NCI-H345 treated with DMSO at 0.1 percent for 48 hours (cell line): ENCODE data around the gene KRT81.

Experiments
- DNase-seq: peaks from one replicate; lab custom pipeline; 2025; ENCODE audit not compliant: unreplicated experiment; lab: John Stamatoyannopoulos, UW

KRT81 gene

DNA sequence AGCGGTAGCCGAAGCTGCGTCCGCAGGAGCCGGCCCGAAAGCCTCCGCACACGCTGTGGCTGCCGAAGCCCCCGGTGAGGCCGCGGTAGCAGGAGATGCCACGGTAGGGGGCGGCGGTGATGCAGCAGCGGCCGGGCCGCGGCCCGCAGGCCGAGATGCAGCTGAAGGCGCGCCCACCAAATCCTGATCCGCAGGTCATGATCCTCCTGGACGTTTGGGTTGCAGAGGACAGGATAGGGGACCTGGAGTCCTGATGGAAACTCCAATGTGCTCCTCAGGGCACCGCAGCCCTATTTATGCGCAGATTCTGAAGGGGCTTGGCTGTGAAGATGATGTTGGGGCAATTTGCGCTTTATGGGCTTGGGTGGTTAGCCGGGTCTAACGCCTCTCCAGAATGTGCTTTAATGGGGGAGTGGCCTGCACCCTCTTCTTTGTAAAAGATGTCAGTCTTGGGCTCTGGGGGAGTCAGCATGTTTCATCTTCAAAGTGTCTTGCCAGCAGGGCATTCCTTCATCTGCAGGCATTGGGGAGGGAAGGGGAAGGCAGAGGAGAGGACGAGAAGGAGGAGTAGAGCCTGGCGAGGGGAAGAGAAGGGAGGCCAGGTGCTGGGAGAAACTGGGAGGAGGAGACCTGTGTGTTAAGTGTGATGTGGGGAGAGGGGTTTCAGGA lies at the start of gene KRT81:
KRT81 (minus strand) TSS at position 268 of the 669 bp plus-strand sequence; CDS start at position 199, 69 bp downstream.
- no peak for DNase-seq

DNA sequence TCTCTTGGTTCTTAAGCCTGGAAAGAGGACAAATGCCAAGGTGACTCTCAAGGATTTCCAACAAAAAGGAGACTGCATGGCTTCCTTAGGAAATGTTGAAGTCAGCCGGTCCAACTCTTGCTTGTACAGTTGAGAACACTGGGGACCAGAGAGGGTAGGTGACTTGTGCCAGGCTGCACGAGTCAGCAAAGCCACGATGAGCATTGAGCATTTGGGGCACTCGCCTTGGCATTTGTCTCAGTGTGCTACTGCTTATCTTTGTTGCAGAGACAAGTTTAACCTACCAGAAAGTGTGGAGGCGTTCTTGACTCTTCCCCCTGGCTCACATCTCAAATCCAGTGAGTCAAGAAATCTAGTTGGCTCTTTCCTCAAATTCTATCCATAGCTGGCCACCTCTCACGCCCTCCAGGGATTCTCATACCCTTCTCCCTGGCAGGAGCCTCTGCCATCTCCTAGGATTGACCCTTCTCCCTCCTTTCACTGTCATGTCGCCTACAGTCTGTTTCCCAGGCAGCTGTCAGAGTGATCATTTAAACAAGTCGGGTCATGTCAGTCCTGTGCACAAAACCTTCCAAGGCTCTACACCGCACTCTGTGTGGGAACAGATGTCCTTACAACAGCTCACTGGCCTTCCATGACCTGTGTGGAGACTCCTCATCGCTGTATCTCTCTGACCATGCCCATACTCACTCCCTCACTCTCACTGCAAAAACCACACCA lies 47.1 kb upstream of the KRT81 start:
- DNase-seq, result no peak

DNA sequence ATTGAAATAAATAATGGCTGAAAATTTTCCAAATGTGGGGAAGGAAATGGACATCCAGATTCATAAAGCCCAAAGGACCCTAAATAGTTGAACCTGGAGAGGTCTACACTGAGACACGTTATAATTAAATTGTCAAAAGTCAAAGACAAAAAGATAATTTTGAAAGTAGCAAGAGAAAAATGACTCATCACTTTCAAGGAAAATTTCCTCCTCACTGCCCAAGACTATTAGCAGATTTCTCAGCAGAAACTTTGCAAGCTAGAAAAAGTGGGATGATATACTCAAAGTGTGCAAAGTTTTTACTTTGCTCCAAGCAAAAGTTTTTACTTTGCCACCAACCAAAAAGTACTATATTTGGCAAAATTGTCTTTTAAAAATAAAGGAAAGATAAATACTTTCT lies 45.7 kb upstream of the KRT81 start:
- DNase-seq, result no peak

DNA sequence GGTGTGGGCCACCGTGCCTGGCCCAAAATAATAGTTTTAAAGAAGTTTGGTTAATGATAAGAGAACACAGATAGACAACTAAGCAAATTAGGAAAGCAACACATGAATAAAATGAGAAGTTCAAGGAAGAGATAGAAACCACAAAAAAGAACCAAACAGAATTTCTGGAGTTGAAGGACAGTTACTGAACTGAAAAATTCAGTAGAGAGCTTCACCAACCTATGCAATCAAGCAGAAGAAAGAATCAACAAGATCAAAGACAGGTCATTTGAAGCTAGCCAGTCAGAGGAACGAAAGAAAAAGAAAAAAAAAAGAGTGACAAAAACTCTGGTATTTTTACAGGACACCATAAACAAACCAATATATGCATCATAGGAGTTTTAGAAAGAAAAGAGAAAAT lies 45.3 kb upstream of the KRT81 start:
- no peak for DNase-seq

DNA sequence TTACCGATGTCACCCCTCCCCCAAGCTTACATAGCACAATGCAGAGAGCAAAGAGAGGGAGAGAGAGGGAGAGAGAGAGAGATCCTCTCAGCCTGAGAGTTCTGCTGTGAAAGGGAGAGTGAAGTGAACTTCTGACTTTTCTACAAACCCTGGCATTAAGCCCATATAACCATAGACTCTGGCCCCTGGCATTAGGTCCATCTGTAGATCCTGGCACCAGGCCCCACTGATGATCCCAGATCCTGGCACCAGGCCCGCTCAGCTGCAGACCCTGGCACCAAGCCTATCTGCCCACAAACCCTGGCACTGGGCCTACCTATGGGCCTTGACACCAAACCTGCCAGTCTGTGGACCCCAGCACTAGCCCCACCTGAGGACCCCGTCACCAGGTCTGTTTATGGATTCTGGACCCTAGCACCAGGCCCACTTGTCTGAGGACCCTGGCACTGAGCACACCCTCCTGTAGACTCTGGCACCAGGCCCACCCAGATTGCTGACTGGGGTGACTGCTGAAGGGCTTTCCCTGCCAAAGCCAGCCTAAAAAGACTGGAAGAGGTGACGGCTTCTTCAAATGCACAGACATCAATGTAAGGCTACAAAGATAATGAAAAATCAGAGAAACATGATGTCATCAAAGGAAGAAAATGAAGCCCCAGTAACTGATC lies 44.4 kb upstream of the KRT81 start:
- no peak for DNase-seq

DNA sequence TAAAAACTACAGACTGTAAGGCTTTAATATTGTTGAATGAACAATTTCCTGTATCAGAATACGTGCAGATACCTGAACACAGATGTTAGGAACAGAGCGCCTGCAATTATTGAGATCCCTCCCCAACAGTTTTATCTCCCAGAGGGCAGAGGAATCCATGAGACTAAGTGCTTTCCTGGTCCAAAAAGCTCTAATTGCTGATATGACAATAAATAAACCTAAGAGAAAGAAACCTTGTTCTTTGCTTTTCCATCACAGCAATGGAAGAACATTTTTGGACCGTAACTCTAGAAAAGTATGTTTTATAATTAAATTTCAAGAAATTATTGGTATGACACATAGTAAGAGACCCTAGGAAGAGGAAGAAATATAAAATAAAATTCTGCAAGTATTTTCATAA lies 42.9 kb upstream of the KRT81 start:
- DNase-seq, result no peak

DNA sequence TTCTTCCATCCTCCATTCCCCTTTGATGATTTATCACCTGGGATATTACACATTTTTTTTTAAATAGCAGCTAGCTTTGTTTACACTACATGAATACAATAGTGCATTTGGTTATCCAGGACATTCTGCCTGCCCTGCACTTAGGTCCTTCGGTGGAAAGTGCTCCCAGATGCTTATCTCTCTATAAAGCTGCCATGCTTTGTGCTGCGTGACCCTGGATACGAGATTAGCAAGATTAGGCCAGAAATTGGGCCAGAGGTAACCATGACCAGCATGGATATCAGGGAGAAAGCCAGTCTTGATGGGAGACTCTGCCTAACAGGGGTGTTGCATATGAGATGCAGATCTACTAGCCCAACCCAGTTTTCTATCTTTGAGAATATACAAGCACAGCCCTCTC lies 42.0 kb upstream of the KRT81 start:
- DNase-seq, result no peak

DNA sequence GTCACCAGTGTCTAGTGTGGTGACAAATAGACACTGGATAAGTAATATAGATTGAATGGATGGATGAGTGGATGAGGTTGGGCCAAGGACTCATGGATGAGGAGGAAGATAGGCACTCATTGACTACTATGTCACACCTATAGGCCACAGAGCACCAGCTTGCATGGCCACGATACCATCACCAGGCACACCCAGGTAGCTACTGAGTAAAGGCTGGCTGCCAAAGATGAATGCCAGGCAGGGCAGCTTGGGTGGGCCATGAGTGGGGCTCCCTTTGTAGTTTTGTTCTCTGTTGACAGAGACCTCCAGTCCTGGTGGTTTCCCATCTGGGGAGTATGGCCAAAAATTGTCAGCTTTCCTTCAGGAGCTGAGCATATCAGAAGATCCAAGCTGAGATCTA lies 41.0 kb upstream of the KRT81 start:
- no peak for DNase-seq

DNA sequence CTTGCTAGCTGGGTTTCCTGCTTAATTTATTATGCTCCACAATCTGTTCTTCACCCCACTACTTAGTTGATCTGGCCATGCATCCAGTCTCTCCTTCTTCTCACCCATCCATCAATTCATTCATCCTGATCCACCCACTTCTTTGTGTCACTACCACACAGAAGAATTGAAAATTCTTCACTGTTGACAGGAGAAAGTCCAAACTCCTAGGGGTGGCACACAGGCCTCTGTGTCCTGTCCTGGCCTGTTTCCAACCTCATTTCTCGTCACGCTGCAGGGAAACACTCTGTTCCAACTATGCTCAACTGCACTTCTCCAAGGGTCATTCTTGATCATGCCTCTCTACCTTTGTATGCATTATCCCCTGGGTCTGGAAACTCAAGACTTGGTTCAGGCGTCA lies 40.5 kb upstream of the KRT81 start:
- DNase-seq, result no peak

DNA sequence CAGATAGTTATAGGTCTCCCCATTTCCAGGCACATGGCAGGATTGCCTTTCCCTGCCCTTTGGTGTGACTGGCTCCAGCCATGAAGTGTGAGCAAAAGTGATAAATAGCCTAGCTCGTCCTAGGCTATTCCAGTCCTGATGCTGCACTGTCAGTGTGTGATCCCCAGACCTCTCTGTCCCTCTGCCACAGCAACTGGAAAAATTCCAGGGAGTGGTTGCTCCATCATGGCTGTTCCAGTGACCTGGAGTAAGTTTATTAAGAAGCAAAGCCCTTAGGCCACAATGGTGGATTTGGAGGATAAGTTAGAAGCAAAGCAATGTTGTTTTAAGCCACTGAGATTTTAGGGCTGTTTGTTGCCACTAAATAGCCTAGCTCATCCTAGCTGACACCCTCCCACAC lies 39.7 kb upstream of the KRT81 start:
- DNase-seq, result no peak

DNA sequence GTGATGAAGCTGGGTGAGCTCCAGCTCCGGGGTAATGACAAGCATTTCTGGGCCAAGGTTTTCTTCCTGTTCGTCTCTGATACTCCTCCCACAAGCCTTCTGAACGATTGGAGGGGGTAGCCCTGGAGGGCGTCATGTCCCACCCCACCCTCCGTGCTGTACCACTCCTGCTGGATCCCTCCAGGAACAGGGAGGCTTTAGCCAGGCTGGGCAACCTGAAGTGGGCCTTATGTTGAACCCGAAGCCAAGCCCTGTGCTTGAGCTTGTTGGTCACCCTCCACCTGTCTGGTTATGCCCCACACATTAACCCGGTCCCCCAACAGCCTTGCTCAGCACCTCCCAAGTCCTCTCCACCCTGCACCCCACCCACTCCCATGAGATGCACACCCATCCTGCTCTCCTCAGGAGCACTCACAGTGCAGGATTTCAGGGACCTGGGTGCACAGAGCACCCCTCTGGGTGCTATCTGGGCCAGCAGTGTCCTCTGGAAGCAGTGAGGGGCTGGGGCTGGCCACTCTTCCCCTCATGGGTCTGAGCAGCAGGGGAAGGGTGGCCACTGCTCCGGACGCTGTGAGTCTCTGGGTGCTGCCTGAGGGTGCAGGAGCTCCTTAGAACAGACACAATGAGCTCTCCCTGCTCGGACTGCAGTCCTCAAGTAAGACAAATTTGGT lies 36.6 kb upstream of the KRT81 start:
- DNase-seq, result no peak

DNA sequence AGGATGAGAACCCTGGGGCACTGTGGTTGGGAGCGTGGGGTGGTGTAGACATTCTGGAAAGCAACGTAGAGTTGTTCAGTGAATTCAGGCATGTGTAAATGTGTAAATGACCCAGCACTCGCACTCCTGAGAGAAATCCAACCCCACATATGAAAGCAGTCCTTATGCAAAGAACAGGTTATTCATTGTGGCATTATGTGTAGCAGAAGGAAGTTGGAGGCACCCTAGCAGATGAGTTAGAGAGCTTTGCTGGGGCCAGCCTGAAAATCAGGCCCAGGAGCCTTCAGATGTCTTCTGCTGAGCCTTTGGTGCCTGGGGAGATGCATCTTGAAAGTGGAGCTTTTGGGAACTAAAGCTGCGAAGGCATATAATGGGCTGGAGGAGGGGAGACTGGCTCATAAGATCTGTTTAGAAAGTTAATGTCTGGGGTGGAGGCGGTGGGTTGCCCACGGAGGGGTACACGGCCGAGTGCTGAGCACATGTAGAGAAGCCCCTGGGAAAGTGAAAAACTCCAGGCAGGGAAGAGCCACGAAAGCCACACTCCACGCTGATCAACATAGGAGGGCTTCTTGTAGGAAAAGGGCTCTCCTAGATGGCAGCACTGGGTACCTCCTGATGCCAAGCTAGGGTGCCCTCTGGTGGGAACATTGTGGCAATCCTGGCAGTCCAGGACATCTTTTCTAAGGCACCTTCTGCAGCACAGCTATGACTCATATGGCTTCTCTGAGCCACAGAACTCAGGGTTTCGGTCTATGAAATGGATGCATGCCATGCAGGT lies 35.9 kb upstream of the KRT81 start:
- peak; percentile 78 for DNase-seq

DNA sequence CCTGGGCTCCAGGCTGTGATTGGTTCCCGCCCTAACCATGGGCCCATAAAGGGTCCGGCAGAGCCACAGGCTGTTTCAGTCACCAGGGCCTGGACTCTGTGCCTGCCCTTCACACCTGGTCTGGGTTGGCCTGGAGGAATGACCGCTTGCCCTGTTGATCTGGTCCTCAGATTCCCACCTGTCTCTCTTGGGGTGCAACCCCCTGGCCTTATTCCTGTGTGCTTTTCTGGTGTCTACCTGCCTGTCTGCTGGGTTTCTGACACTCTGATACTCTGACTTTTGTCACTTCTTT lies 32.8 kb upstream of the KRT81 start:
- DNase-seq, result no peak

DNA sequence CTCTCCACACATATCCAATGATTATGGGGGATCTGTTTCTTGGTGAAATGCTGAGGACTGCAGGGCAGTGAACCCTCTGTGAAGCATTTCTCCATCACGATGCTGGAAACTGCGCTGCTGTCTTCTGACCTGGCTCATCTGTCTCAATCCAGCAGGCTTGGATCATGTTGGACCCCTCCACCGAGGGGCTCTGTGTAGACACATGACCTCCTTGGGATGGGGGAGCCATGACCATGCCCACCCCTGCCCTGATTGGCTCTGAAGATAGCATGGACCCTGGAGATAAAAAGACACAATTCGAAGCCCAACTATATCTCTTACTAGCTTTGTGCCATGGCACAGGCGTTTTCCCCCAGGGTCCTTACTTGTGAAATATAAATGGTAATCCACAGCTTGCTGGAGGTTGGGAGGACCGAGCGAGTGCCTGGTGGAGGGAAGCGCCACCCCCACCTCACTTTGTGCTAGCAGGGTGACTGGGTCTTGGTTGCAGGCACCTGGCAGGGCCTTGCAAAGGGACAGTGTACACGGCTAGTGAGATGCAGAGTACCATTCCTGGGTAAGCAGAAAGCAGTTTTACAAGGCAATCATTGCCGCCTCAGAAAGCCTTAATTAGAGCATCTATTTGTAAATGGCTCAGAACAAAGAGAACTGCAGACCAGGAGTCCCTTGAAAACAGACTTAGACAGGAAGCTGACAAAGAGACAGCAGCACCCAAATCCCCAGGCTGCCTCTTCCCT lies 32.2 kb upstream of the KRT81 start:
- DNase-seq, result no peak

DNA sequence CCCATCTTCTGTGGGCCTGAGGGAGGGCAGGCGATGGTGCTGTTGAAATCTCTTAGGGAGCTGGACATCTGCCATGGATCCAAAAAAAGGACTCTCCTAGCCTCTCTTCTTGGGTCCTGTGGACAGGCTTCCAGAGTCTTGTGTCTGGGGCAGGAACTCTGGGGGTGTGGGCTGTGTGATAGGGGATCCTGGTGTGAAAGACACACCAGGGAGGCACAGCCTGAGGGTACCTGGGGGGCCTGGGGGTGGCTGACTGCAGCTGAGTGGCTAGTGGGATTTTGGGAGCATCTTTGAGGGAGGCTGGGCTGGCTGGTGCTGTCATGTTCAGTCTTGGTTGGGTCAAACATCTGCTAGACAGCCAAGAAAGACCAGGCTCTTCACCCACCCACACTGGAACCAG lies 31.7 kb upstream of the KRT81 start:
- no peak for DNase-seq

DNA sequence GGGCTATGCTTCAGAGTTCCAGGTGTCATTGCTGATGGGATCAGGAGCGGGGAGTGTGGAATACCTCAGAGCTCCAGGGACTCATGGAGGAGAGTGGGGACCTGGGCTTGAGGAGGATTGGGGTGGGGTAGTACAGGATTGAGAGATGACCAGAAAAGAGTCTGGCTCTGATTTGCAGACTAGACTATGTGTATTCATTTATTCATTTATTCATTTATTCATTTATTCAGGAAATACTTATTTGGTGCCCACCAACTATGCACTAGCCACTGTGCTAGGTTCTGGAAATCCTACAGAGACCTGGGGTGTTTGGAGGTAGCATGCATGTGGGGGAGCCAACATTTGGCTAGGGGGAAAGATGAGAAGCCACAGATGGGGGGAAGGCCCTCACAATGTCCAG lies 30.7 kb upstream of the KRT81 start:
- DNase-seq, result no peak

DNA sequence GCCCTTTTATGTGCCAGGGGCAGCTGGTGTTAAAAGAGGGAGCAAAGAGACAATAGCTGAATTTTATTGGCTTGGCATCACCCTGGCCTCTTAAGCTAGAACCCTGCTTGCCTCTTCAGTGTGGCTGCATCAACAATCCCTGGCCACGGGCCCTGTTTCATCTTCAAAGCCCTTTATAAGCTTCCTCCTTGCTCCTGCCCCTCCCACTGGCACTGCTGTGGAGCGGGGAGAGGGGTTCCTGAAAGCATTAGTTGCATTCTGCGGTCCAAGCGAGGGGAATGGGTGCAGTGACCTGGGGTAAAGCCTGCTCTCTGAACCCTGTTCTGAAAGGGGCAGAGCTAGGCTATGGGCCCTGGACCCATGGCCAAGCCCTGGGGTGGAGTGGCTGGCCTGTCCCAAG lies 30.1 kb upstream of the KRT81 start:
- DNase-seq, result no peak

DNA sequence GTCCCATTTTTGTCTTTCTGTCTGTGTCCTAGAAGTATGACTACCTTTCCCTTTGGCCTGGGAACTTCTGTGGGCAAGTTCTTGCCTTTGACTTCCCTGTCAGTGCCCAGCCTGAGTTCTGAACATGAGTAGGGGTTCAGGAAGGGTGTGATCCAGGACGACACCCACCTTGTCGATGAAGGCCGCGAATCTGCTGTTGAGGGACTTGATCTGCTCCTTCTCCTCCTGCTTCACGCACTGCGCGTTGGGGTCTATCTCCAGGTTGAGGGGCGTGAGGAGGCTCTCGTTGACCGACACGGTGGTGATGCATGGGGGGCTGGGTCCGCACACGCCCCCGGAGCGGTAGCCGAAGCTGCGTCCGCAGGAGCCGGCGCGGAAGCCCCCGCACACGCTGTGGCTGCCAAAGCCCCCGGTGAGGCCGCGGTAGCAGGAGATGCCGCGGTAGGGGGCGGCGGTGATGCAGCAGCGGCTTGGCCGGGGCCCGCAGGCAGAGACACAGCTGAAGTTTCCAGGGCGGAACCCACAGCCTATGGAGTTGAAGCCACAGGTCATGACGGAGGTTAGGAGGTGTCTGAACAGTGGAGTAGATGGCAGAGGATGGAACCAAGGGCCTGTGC lies 29.6 kb upstream of the KRT81 start, which contains the start of gene KRT83:
KRT83 (minus strand) TSS at position 615 of the 617 bp plus-strand sequence; CDS start at position 552, 63 bp downstream.
- DNase-seq, result no peak

DNA sequence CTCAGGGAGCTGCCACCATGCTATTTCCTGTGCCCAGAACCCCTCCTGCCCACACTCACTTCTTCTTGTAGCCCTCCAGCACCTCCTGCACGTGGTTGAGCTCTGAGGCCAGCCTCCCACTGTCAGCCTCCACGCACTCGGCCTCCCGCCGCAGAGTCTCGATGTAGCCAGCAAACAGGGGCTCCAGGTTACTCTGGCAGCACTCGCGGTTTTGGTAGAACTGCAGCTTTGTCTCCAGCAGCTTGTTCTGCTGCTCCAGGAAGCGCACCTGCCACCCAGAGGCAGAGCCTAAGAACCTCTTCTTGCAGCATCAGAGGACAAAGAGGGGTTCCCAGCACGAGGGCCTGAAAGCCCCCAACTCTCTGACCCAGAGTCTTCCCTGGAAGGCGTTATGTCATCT lies 27.8 kb upstream of the KRT81 start:
- no peak for DNase-seq
